HuH-7.5 (cell line): Measurements from ENCODE around the gene ATP8B1.

Source experiments
- DNase-seq: peaks from one replicate; pipeline ENCODE4 v3.0.0; 2011; ENCODE audit warnings: low spot score

Gene ATP8B1

GRCh38 chr18:57819119-57819518 is 16.0 kb upstream of the ATP8B1 start:
- no peak for DNase-seq

- DNase-seq: no peak
These were observed 13.3 kb upstream of the ATP8B1 start for GRCh38 chr18:57816208-57816954.

GRCh38 chr18:57814555-57814954 is 11.4 kb upstream of the ATP8B1 start:
- DNase-seq: no peak

GRCh38 chr18:57813245-57813644 is 10.1 kb upstream of the ATP8B1 start:
- no peak for DNase-seq

- no peak for DNase-seq
These were observed 9.0 kb upstream of the ATP8B1 start for GRCh38 chr18:57812126-57812477.

GRCh38 chr18:57811477-57812125 is 8.5 kb upstream of the ATP8B1 start:
- DNase-seq: no peak

GRCh38 chr18:57809190-57809589 is 6.1 kb upstream of the ATP8B1 start:
- no peak for DNase-seq

- no peak for DNase-seq
These were observed 4.4 kb upstream of the ATP8B1 start for GRCh38 chr18:57807336-57808117.

- DNase-seq: no peak
These were observed 3.8 kb upstream of the ATP8B1 start for GRCh38 chr18:57806978-57807285.

GRCh38 chr18:57806201-57806977 is 3.3 kb upstream of the ATP8B1 start:
- no peak for DNase-seq

- DNase-seq: no peak
These were observed 2.0 kb upstream of the ATP8B1 start for GRCh38 chr18:57805117-57805516.

- DNase-seq: no peak
These were observed 1.4 kb upstream of the ATP8B1 start for GRCh38 chr18:57804557-57804956.

GRCh38 chr18:57802213-57803102 is 657 bp downstream of the ATP8B1 start:
- no peak for DNase-seq

GRCh38 chr18:57801761-57802212 is 1.3 kb downstream of the ATP8B1 start:
- no peak for DNase-seq

GRCh38 chr18:57801325-57801724 is 1.8 kb downstream of the ATP8B1 start:
- DNase-seq: no peak

GRCh38 chr18:57798713-57799373 is 4.3 kb downstream of the ATP8B1 start:
- no peak for DNase-seq

GRCh38 chr18:57797209-57797651 is 5.9 kb downstream of the ATP8B1 start:
- peak; percentile 43 for DNase-seq

GRCh38 chr18:57794951-57795728 is 8.0 kb downstream of the ATP8B1 start:
- DNase-seq: no peak

- no peak for DNase-seq
These were observed 9.7 kb downstream of the ATP8B1 start for GRCh38 chr18:57793302-57793986.
